GM21526 (cell line): ENCODE measurements around the gene SLC22A6.
"Not testable (repeated sequence)": the region's sequence is repeated elsewhere in the genome, so short reads cannot be mapped to it uniquely, and the experiment has no call there.

Source experiments
- ATAC-seq: cut with Tn5 transposase; IDR thresholded peaks from one replicate; pipeline ENCODE4 v1.9.1; 2021; ENCODE audit warnings: moderate library complexity; ENCODE audit not compliant: unreplicated experiment, low FRiP score

SLC22A6 gene

GRCh38 chr11:62994775-62995174 lies 10.0 kb upstream of the SLC22A6 start:
- ATAC-seq, result no peak

DNA sequence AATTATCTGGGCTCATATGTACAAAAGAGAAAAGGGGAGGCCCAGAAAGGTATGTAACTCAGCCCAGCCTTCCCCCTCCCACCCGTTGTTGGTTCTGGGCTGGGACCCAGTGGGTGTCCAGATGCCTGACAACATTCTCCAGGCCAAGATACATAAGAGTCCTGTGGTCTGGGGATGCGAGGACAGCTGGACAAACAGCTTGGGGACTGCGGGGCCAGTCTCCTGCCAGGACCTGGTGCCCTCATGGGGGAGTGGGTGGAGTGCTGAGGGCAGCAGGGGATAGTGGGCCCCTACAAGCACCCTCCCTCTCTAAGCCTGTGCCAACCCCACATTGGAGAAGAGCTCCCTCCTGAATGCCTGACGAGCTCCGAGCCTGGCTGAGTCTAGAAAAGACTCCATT lies 3.5 kb upstream of the SLC22A6 start:
- ATAC-seq, result no peak

- ATAC-seq, result no peak
Observed at GRCh38 chr11:62985041-62985750, 429 bp upstream of the SLC22A6 start.

DNA sequence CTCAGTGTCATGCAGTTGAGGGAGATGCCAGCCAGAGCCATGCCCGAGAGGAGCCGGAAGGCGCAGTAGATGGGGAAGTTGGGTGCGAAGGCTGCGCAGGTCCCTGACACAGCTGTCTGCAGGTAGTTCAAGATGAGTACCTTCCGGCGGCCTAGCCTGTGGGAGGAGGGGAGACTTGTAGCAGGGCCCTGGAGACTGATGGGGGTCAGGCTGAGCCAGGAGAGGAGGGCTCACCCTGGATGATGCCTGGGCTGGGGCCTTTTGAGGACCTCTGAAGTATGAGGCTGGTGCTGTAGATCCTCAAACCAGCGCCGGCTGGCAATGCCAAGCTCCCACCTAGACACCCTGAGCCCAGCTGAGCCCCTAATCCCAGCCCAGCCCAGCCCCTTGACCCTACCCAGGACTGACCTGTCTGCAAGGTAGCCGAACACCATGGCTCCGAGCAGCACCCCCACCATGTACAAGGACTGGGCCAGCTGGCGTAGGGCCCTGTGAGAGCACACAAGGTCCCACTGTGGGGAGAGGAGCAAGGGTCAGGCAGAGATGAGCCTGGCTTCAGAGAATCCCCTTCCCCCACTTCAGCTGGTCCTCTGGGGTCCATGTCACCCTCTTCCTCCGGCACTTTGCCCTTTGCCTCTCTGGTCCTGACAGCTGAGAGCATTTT lies 1.1 kb downstream of the SLC22A6 start:
- no peak for ATAC-seq

GRCh38 chr11:62981743-62982142 lies 3.0 kb downstream of the SLC22A6 start:
- ATAC-seq, result no peak

DNA sequence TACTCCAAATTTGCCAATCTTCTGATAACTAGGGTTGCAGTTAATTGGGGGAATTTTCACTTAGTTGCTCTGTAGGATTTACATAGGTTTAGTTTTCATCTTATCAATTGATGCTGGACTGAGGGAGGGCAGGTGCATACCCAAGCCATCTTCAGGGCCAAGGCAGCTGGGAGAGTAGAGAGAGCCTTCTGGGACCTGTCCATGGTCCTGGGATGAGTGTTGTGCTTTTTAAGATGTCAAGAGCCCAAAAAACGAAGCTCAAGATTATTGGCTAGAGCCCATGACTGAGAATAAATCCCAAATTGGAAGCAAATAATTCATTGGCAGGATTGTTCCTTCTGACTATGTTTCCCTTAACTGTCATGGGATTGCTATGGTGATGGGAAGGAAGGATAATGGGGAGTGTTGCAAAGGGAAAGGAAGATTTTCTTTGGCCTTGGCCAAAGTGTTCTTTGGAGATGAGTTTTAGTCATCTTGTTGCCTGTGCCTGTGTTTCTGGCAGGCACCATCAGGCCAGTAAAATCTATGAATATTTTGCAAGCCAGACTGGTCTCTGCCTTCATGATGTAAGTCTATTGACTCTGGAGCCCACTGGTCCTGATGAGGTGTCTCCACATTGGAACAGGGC lies 4.5 kb downstream of the SLC22A6 start:
- ATAC-seq, result no peak

- no peak for ATAC-seq
Observed at GRCh38 chr11:62976109-62976508, 8.7 kb downstream of the SLC22A6 start.

DNA sequence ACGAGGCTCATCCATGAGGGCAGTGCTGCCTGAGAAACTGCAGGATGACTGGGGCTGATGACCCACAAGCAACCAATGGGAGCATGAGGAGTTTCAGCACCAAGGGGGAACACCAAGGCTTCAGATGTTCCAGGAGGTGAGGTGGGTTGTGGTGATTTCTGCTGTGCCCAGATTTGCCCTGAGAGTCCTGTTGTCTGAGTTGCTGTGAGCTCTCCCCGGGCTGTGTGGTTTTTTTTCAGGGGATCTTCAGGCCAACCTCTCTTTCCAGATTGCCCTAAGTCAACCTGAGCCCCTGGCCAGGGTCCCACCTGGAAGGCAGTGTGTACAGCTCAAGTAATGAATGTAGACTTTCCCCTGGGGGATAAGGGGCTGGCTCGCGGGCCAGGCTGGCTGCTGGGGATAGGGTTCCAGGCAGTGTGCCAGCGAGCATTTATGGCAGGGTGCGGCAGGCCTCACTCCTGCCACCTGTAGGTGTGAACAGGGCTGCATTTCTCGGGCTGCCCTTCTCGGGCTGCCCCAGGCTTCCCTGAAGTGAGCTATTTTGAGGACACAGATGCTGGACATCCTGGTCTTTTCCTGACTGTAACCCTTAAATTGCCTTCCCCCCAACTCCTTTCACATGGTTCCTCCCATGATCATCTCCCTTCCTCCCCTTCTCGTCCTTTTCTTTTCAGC lies 9.8 kb downstream of the SLC22A6 start:
- ATAC-seq, result no peak

GRCh38 chr11:62965574-62965973 lies 19.2 kb downstream of the SLC22A6 start:
- no peak for ATAC-seq

DNA sequence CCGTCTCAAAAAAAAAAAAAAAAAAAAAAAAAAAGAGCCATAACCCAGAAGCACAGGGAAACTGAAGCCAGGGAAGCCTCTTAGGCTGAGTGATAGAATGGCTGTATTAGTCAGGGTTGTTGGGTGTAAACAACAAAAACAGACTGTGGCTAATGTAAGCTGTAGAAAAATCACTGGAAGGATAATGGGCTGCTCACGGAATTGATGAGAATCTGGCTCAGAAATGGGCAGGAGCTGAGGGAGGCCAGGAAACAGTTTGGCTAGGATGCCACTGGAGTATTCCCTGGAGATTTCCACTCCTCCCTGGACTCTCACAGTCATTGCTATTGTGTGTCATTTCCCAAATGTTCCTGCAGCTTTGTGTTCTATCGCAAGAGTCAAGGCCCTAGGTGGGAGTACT lies 22.4 kb downstream of the SLC22A6 start:
- ATAC-seq, result no peak

DNA sequence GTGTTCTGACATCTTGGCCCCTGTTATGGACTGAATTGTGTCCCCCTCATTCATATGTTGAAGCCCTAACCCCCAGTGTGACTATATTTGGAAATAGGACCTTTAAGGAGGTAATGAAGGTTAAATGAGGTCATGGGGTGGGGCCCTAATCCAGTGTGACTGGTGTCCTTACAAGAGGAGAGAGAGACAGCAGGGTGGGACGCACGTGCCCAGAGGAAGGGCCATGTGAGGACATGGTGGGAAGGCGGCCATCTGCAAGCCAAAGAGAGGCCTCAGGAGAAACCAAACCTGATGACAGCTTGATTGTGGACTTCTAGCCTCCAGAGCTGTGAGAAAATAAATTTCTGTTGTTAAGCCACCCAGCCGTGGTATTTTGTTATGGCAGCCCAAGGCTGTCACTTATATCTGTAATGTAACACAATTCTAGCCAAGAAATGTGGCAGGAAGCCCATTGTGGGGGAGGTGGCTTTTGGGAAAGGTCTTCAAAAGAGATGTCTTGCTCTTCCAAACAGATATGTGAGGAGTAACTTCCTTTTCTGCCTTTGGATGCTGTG lies 23.7 kb downstream of the SLC22A6 start:
- no peak for ATAC-seq

DNA sequence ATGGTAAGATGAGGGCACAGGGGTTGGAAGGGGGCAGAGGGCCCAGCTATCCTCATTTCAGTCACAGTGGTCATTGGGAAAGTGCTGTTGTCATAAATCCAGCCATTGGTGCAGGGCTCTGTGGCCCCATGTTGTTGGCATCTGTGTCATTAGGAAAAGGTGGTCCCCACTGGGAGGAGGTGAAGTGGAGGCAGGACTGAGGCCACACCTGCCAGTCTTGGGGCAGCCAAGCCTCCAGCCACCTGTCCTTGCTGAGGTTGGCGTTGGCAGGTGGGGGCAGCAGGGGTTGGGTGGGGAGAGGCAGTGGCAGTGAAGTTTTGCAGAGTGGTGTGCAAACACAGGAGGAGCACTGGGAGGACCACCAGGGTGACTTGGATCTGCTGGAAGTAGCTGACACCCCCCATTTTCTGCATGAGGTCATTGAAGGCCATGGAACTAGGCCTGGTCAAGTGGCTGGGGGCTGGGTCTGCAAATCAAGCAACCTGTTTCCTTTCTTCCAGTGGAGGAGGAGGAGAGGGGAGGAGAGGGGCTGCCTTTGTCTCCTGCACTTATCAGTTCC lies 25.3 kb downstream of the SLC22A6 start:
- no peak for ATAC-seq

GRCh38 chr11:62958547-62959421 lies 26.0 kb downstream of the SLC22A6 start:
- ATAC-seq, result no peak

GRCh38 chr11:62957147-62957546 lies 27.6 kb downstream of the SLC22A6 start:
- no peak for ATAC-seq

GRCh38 chr11:62954478-62954877 lies 30.3 kb downstream of the SLC22A6 start:
- no peak for ATAC-seq

DNA sequence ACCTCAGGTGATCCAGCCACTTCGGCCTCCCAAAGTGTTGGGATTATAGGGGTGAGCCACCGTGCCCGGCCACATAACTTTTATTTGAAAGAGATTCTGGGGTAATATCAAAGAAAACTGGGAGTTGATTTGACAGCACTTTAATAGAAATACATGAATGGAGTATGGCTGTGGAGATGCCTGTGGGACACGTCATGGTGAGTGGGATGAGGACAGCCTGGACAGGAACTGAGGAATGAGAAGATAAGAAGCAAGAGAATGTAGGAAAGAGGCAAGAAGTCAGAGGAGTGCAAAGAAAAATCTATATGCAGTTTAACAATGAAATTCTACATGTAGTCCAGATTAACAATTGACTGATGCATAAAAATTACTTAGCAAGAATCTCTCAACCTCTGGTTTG lies 31.0 kb downstream of the SLC22A6 start:
- ATAC-seq, result no peak

DNA sequence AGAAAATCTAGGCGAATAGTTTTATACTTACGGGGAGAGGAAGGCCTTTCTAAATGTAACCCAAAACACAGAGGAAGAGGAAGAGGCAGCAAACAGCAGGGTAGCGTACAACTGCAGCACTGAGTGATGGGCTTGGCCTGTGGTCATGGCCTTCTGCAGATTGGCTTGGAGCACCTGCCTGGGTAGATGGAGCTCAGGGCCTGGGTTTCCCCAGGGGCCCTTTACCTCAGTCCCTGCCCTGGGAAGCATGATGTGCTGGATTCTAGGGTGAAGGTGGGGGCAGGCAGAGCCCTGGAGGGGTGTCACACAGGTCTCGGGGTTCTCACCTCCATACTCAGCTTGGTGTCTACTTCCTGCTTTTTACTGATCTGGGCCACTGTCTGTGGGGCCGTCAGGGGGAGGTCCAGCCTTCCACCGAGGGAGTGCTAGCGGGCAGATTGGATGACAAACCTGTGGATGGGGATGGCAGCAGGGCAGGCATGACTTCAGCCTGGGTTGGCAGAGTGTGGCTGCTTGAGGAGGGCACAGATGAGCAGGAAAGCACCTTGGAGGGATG lies 35.9 kb downstream of the SLC22A6 start:
- no peak for ATAC-seq

GRCh38 chr11:62945538-62945937 lies 39.2 kb downstream of the SLC22A6 start:
- not testable (repeated sequence) for ATAC-seq

- ATAC-seq, result not testable (repeated sequence)
Observed at GRCh38 chr11:62937528-62937927, 47.2 kb downstream of the SLC22A6 start.

- ATAC-seq, result no peak
Observed at GRCh38 chr11:62934496-62934785, 50.3 kb downstream of the SLC22A6 start.
